H1 (cell line): ENCODE measurements around the gene MPPED2. TPM values are rescaled to one million over a fixed set of nuclear protein-coding genes. Genes with fewer than 3 reads are reported as not detected.

Experiments
- EP300 ChIP-seq, 2 experiments: IDR thresholded peaks; 1 replicate in 1 of 2; 2 replicates in 1 of 2; pipeline ENCODE4 v1.6.1; 2011 to 2012; ENCODE audit warnings: low read depth in 2 of 2, low read length in 2 of 2, mild to moderate bottlenecking in 2 of 2, borderline replicate concordance in 1 of 2, inconsistent platforms in 1 of 2, moderate library complexity in 1 of 2
- JUND ChIP-seq: IDR thresholded peaks from 2 replicates; pipeline ENCODE4 v1.6.1; 2011; ENCODE audit warnings: mild to moderate bottlenecking, improper control_type of control experiment, low read length
- POLR2A ChIP-seq, 2 experiments: IDR thresholded peaks; 1 replicate in 1 of 2; 2 replicates in 1 of 2; pipeline ENCODE4 v1.6.1; 2011; ENCODE audit warnings: low read depth in 2 of 2, low read length in 2 of 2, mild to moderate bottlenecking in 2 of 2; ENCODE audit errors: control extremely low read depth in 1 of 2
- SRF ChIP-seq: IDR thresholded peaks from 2 replicates; pipeline ENCODE4 v1.6.1; 2011; ENCODE audit warnings: mild to moderate bottlenecking, low read depth, low read length, moderate library complexity
- polyA plus RNA-seq, 7 experiments: library from polyadenylated mRNA; depleted of rRNA in 3 of 7; stranded (reverse) in 5 of 7; unstranded in 2 of 7; fragments of >200 nt in 5 of 7; fragments of 200-250 nt in 2 of 7; gene quantifications; 1 replicate in 5 of 7; 2 replicates in 1 of 7; 4 replicates in 1 of 7; pipeline versions ENCODE4 v1.2.1 to v1.2.3, GENCODE V29; 2011 to 2013; ENCODE audit warnings: missing spikeins in 2 of 7, mixed read lengths in 2 of 7
- total RNA-seq: library from RNA; stranded (reverse); fragmentation: NEBNext Ultra II Directional; extraction: Animal tissue kit (Norgen Biotek cat#: 25700); gene quantifications from 2 replicates; pipeline ENCODE4 v1.2.1, GENCODE V29; 2021

MPPED2 gene
- total and polyA plus RNA-seq, 2 of the 8 experiments (the other 6 are each of a cell fraction or from before 2014, with no cell fraction given): 1.3 to 3.5 TPM

GRCh38 chr11:30579415-30580175 lies 6.6 kb downstream of the MPPED2 start (continued):
- TF ChIP-seq JUND (no peak), POLR2A (IDR thresholded peaks at IDR 0.05; ENCODE audit: control extremely low read depth in 1 of 2, low read depth in 2 of 2, low read length in 2 of 2) (no peak), SRF (no peak), EP300 (IDR thresholded peaks at IDR 0.05; ENCODE audit: borderline replicate concordance in 1 of 2, low read depth in 2 of 2, low read length in 2 of 2) (no peak)
